Smooth muscle cell (in vitro differentiated cells): ENCODE data around the gene CDH26. TPM values are rescaled to one million over a fixed set of nuclear protein-coding genes. Genes with fewer than 3 reads are reported as not detected.

Source experiments
- DNase-seq: peaks from one replicate; lab custom pipeline; 2025; ENCODE audit not compliant: unreplicated experiment; lab: John Stamatoyannopoulos, UW
- H2AFZ ChIP-seq: fragments of 200-600 bp; sonication (generic); 2 replicates; pipeline ENCODE4 v1.6.0; 2016; ENCODE audit warnings: antibody characterized with exemption, low read depth, mild to moderate bottlenecking
- H3F3A ChIP-seq: fragments of 200-600 bp; sonication (generic); 2 replicates; pipeline ENCODE4 v1.6.0; 2017; ENCODE audit warnings: antibody characterized with exemption, low read depth
- H3K27ac ChIP-seq: fragments of 200-600 bp; sonication (generic); 2 replicates; pipeline ENCODE4 v1.5.1; 2016; ENCODE audit warnings: low read depth, mild to moderate bottlenecking
- H3K27me3 ChIP-seq: fragments of 200-600 bp; sonication (generic); 2 replicates; pipeline ENCODE4 v1.6.1; 2016; ENCODE audit warnings: low read depth, mild to moderate bottlenecking
- H3K36me3 ChIP-seq: fragments of 200-600 bp; sonication (generic); 2 replicates; pipeline ENCODE4 v1.5.1; 2016; ENCODE audit warnings: low read depth
- H3K4me1 ChIP-seq: fragments of 200-600 bp; sonication (generic); 2 replicates; pipeline ENCODE4 v1.5.1; 2016; ENCODE audit warnings: low read depth
- H3K4me2 ChIP-seq: fragments of 200-600 bp; sonication (generic); 2 replicates; pipeline ENCODE4 v1.6.0; 2016; ENCODE audit warnings: mild to moderate bottlenecking
- H3K4me3 ChIP-seq: fragments of 200-600 bp; sonication (generic); 2 replicates; pipeline ENCODE4 v1.5.1; 2016; ENCODE audit warnings: mild to moderate bottlenecking
- H3K79me2 ChIP-seq: fragments of 200-600 bp; sonication (generic); 2 replicates; pipeline ENCODE4 v1.6.0; 2016; ENCODE audit warnings: low read depth, mild to moderate bottlenecking
- H3K9ac ChIP-seq: fragments of 200-600 bp; sonication (generic); 2 replicates; pipeline ENCODE4 v1.6.0; 2016; ENCODE audit warnings: low read depth
- H3K9me3 ChIP-seq: fragments of 200-600 bp; sonication (generic); replicated peaks from 2 replicates; pipeline ENCODE4 v1.5.1; 2016; ENCODE audit warnings: low read depth
- H4K20me1 ChIP-seq: fragments of 200-600 bp; sonication (generic); 2 replicates; pipeline ENCODE4 v1.6.0; 2016; ENCODE audit warnings: low read depth
- CTCF ChIP-seq: fragments of 200-600 bp; sonication (generic); IDR thresholded peaks from 2 replicates; pipeline ENCODE4 v1.5.1; 2017; ENCODE audit warnings: borderline replicate concordance, mild to moderate bottlenecking, antibody characterized with exemption; ENCODE audit not compliant: insufficient read depth, poor library complexity, severe bottlenecking
- WGBS: methylation state at CpG from one replicate; pipeline ENCODE4 v1.1.7; 2016; ENCODE audit warnings: low lambda C conversion rate; 5-methylcytosine and 5-hydroxymethylcytosine counted together
- polyA plus RNA-seq: library from polyadenylated mRNA; unstranded; fragments of >200 nt; fragmentation: Nextera tagmentation; extraction: Ambion mirVana; gene quantifications from 2 replicates; pipeline ENCODE4 v1.2.1, GENCODE V29; 2016
- total RNA-seq: library from RNA; depleted of rRNA; stranded (reverse); fragments of >200 nt; gene quantifications from 2 replicates; pipeline ENCODE4 v1.2.3, GENCODE V29; 2014

CDH26 gene
- total RNA-seq, result 1.2 TPM in 2 replicates
- polyA plus RNA-seq, result 0.18 TPM in 1 of 2 replicates, not detected in the other

DNA sequence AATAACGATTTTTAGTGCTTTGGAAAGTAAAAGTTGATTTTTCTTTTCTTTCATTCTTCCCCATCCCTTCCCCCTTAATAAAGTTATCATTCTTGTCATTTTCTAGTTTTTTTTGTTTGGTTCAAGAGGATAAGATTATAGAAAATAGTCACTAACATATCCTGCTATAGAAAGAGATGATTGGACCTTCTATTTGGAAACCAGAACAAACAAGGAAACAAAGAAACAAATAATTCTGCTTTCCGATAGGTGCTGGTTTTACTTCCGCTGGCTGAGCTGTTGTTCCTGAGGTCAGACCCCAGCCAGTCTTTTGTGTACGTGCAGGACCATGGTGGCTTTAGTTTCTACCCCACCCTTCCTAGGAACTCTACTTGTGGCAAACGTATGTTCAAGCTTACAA, at the start of gene CDH26:
Gene CDH26 (plus strand): TSS at position 301 of the 400 bp plus-strand sequence. CDS start 304 bp downstream, outside the sequence.
- H3K4me3 ChIP-seq, result no peak within 1 kb of the TSS
- WGBS, result 86% methylated on average over 5 of the region's 5 CpGs
- no peaks in the 10 kb centered on the region for H3F3A ChIP-seq
- H3K9ac ChIP-seq, result no peak within 1 kb of the TSS
- H3K27me3 ChIP-seq, result no peaks in the 10 kb centered on the region
- H3K4me1 ChIP-seq, result no peaks in the 10 kb centered on the region
- H4K20me1 ChIP-seq, result no peaks in the 10 kb centered on the region
- no peak within 1 kb of the TSS for H3K27ac ChIP-seq
- DNase-seq, result no peak
- TF ChIP-seq CTCF, result no peak
- H3K9me3 ChIP-seq, result no peaks in the 10 kb centered on the region
- no peak within 1 kb of the TSS for H3K4me2 ChIP-seq
- H3K79me2 ChIP-seq, result no peaks in the 10 kb centered on the region
- no peak within 1 kb of the TSS for H2AFZ ChIP-seq
- no peaks in the 10 kb centered on the region for H3K36me3 ChIP-seq

- Histone ChIP-seq H3K9ac (no peak overlapping the region), H3K27me3 (peaks cover 12% of the 10 kb centered on the region), H3K4me2 (no peak overlapping the region), H3K9me3 (no peaks in the 10 kb centered on the region), H3F3A (no peaks in the 10 kb centered on the region), H4K20me1 (no peaks in the 10 kb centered on the region), H3K4me3 (no peak overlapping the region), H2AFZ (no peak overlapping the region), H3K36me3 (no peaks in the 10 kb centered on the region), H3K27ac (no peak overlapping the region), H3K4me1 (no peaks in the 10 kb centered on the region), H3K79me2 (no peaks in the 10 kb centered on the region)
- WGBS, result 90% methylated on average over 5 of the region's 5 CpGs
- no peak for TF ChIP-seq CTCF
- DNase-seq, result no peak
Observed at GRCh38 chr20:59908855-59909254, 49.4 kb upstream of the CDH26 start.

- 86% methylated on average over 2 of the region's 2 CpGs for WGBS
Observed at GRCh38 chr20:59911041-59911440, 47.2 kb upstream of the CDH26 start.

More at GRCh38 chr20:59911041-59911440, 47.2 kb upstream of the CDH26 start:
- TF ChIP-seq CTCF, result no peak
- Histone ChIP-seq H3K4me3 (no peak overlapping the region), H4K20me1 (no peaks in the 10 kb centered on the region), H3K27ac (no peak overlapping the region), H3K4me1 (no peaks in the 10 kb centered on the region), H3K79me2 (no peaks in the 10 kb centered on the region), H3K9me3 (no peaks in the 10 kb centered on the region), H3K36me3 (no peaks in the 10 kb centered on the region), H3F3A (no peaks in the 10 kb centered on the region), H3K9ac (no peak overlapping the region), H3K4me2 (no peak overlapping the region), H2AFZ (no peak overlapping the region), H3K27me3 (peaks cover 12% of the 10 kb centered on the region)
- no peak for DNase-seq
